H1 (cell line): Measurements from ENCODE around the gene PDGFD. TPM values are rescaled to one million over a fixed set of nuclear protein-coding genes. Genes with fewer than 3 reads are reported as not detected.

Experiments
- CTCF ChIA-PET: fragments of 300-600 bp; sonication (Branson Sonifier 250); formaldehyde crosslinking; loops from one replicate; lab custom pipeline; 2021; ENCODE audit not compliant: partially characterized antibody; lab: Charles Lee
- POLR2A ChIA-PET: fragments of 300-600 bp; sonication (Branson Sonifier 250); formaldehyde crosslinking; loops from one replicate; lab custom pipeline; 2021; ENCODE audit warnings: inconsistent platforms; ENCODE audit not compliant: partially characterized antibody; lab: Charles Lee
- DNase-seq, 2 experiments: peaks; one replicate each; pipeline versions ENCODE4 v3.0.0 to v3.0.0-alpha.2; 2010 to 2022; ENCODE audit warnings: low spot score in 2 of 2, low read depth in 1 of 2, mixed read lengths in 1 of 2
- FAIRE-seq: peaks from 2 replicates; lab custom pipeline; 2011; peaks lifted over from hg19 to GRCh38; lab: Jason Lieb, UNC
- H2AFZ ChIP-seq: 2 replicates; pipeline ENCODE4 v1.8.1; 2012; ENCODE audit warnings: low read length, inconsistent platforms
- H2AK5ac ChIP-seq: 2 replicates; pipeline ENCODE4 v1.6.1; 2013; ENCODE audit warnings: low read depth, low read length
- H2BK120ac ChIP-seq: replicated peaks from 2 replicates; pipeline ENCODE3; 2013; ENCODE audit warnings: low read depth, low read length, inconsistent platforms
- H2BK12ac ChIP-seq: 2 replicates; pipeline ENCODE4 v1.6.1; 2013; ENCODE audit warnings: low read depth, low read length
- H2BK15ac ChIP-seq: 2 replicates; pipeline ENCODE4 v1.6.1; 2013; ENCODE audit warnings: low read length
- H2BK20ac ChIP-seq: 2 replicates; pipeline ENCODE4 v1.6.1; 2013; ENCODE audit warnings: low read length
- H2BK5ac ChIP-seq: 2 replicates; pipeline ENCODE4 v1.6.1; 2013; ENCODE audit warnings: low read depth, low read length
- H3K14ac ChIP-seq: 2 replicates; pipeline ENCODE4 v1.6.1; 2013; ENCODE audit warnings: inconsistent platforms; ENCODE audit not compliant: insufficient read length
- H3K18ac ChIP-seq: 2 replicates; pipeline ENCODE4 v1.6.1; 2013; ENCODE audit warnings: low read length; ENCODE audit errors: extremely low read depth
- H3K23ac ChIP-seq: 2 replicates; pipeline ENCODE4 v1.6.1; 2013; ENCODE audit warnings: inconsistent platforms; ENCODE audit not compliant: insufficient read length
- H3K23me2 ChIP-seq: 2 replicates; pipeline ENCODE4 v1.6.1; 2013; ENCODE audit warnings: low read depth, low read length
- H3K27ac ChIP-seq: 2 replicates; pipeline ENCODE4 v1.6.1; 2011; ENCODE audit warnings: low read depth, low read length, inconsistent platforms
- H3K27me3 ChIP-seq, 4 experiments: replicated peaks in 1 of 4; 1 replicate in 1 of 4; 2 replicates in 3 of 4; pipeline versions ENCODE4 v1.6.1 to v1.8.1; 2011 to 2013; ENCODE audit warnings: low read length in 3 of 4, mild to moderate bottlenecking in 3 of 4, inconsistent platforms in 2 of 4, mixed read lengths in 2 of 4, moderate library complexity in 1 of 4; ENCODE audit not compliant: control insufficient read depth in 3 of 4, insufficient read depth in 3 of 4; ENCODE audit errors: extremely low read depth in 1 of 4
- H3K36me3 ChIP-seq, 4 experiments: 2 replicates each; pipeline versions ENCODE4 v1.6.1 to v1.8.1; 2011 to 2013; ENCODE audit warnings: mild to moderate bottlenecking in 4 of 4, low read length in 3 of 4, moderate library complexity in 2 of 4, control low read depth in 1 of 4, inconsistent platforms in 1 of 4; ENCODE audit not compliant: insufficient read depth in 4 of 4, control insufficient read depth in 2 of 4
- H3K4ac ChIP-seq: replicated peaks from 2 replicates; pipeline ENCODE3; 2013; ENCODE audit warnings: low read length, low read depth, mixed read lengths, inconsistent platforms; ENCODE audit not compliant: insufficient read length
- H3K4me1 ChIP-seq, 4 experiments: replicated peaks in 1 of 4; 1 replicate in 1 of 4; 2 replicates in 3 of 4; pipeline versions ENCODE4 v1.6.1 to v1.8.1; 2011 to 2013; ENCODE audit warnings: low read length in 3 of 4, inconsistent platforms in 2 of 4, mixed read lengths in 1 of 4; ENCODE audit not compliant: insufficient read depth in 4 of 4, control insufficient read depth in 3 of 4
- H3K4me2 ChIP-seq, 2 experiments: 2 replicates each; pipeline versions ENCODE4 v1.6.1 to v1.8.1; 2011 to 2013; ENCODE audit warnings: low read depth in 2 of 2, low read length in 2 of 2, control low read depth in 1 of 2, inconsistent platforms in 1 of 2, mild to moderate bottlenecking in 1 of 2; ENCODE audit not compliant: insufficient read depth in 1 of 2
- H3K4me3 ChIP-seq, 4 experiments: fragments of 200-600, 300-600 bp in 1 of 4; sonication (generic), shearing (Covaris generic), sonication (Bioruptor Twin) in 1 of 4; 2 replicates each; pipeline versions ENCODE4 v1.5.1 to v1.8.1; 2011 to 2016; ENCODE audit warnings: low read length in 4 of 4, low read depth in 3 of 4, control low read depth in 2 of 4, inconsistent platforms in 2 of 4, mild to moderate bottlenecking in 2 of 4, mixed read lengths in 1 of 4, moderate library complexity in 1 of 4; ENCODE audit not compliant: insufficient read depth in 2 of 4; ENCODE audit errors: extremely low read depth in 1 of 4
- H3K56ac ChIP-seq: replicated peaks from 2 replicates; pipeline ENCODE3; 2013; ENCODE audit warnings: low read depth, mild to moderate bottlenecking, mixed read lengths, low read length, inconsistent platforms; ENCODE audit not compliant: insufficient read length
- H3K79me1 ChIP-seq: 2 replicates; pipeline ENCODE4 v1.6.1; 2013; ENCODE audit warnings: low read depth, low read length, control low read depth
- H3K79me2 ChIP-seq, 2 experiments: 2 replicates each; pipeline versions ENCODE4 v1.6.1 to v1.8.1; 2012 to 2013; ENCODE audit warnings: low read length in 2 of 2, mild to moderate bottlenecking in 2 of 2, inconsistent platforms in 1 of 2; ENCODE audit not compliant: insufficient read depth in 2 of 2, control insufficient read depth in 1 of 2
- H3K9ac ChIP-seq, 4 experiments: replicated peaks in 1 of 4; 1 replicate in 1 of 4; 2 replicates in 3 of 4; pipeline versions ENCODE4 v1.6.1 to v1.8.1; 2011 to 2013; ENCODE audit warnings: low read depth in 3 of 4, low read length in 3 of 4, control low read depth in 2 of 4, mild to moderate bottlenecking in 2 of 4, moderate library complexity in 2 of 4, inconsistent platforms in 1 of 4; ENCODE audit errors: extremely low read depth in 1 of 4
- H3K9me3 ChIP-seq, 2 experiments: 2 replicates each; pipeline versions ENCODE4 v1.6.1 to v1.8.1; 2012 to 2013; ENCODE audit warnings: mild to moderate bottlenecking in 2 of 2, moderate library complexity in 2 of 2, control low read depth in 1 of 2, inconsistent platforms in 1 of 2, low read depth in 1 of 2, low read length in 1 of 2, mixed read lengths in 1 of 2; ENCODE audit not compliant: insufficient read depth in 2 of 2
- H4K20me1 ChIP-seq, 2 experiments: replicated peaks in 1 of 2; 2 replicates each; pipeline versions ENCODE3 to v1.8.1; 2011 to 2013; ENCODE audit warnings: inconsistent platforms in 2 of 2, low read length in 2 of 2, mild to moderate bottlenecking in 1 of 2; ENCODE audit not compliant: insufficient read depth in 2 of 2, control insufficient read depth in 1 of 2
- H4K5ac ChIP-seq: 2 replicates; pipeline ENCODE4 v1.6.1; 2013; ENCODE audit warnings: low read length, low read depth, mixed read lengths, inconsistent platforms; ENCODE audit not compliant: insufficient read length
- H4K8ac ChIP-seq: 2 replicates; pipeline ENCODE4 v1.8.0; 2013; ENCODE audit warnings: mild to moderate bottlenecking, moderate library complexity, low read length, inconsistent platforms; ENCODE audit not compliant: insufficient read depth; ENCODE audit errors: extremely low read depth
- H4K91ac ChIP-seq: replicated peaks from 2 replicates; pipeline ENCODE3; 2013; ENCODE audit warnings: low read length, mixed read lengths, inconsistent platforms; ENCODE audit not compliant: insufficient read length
- ATF3 ChIP-seq: IDR thresholded peaks from 2 replicates; pipeline ENCODE4 v1.6.1; 2011; ENCODE audit warnings: low read depth, mild to moderate bottlenecking, low read length; ENCODE audit not compliant: insufficient read depth
- BACH1 ChIP-seq: IDR thresholded peaks from 2 replicates; pipeline ENCODE4 v1.6.1; 2012; ENCODE audit warnings: low read length, improper control_type of control experiment
- BRCA1 ChIP-seq: IDR thresholded peaks from 2 replicates; pipeline ENCODE4 v1.6.1; 2012; ENCODE audit warnings: low read depth, low read length, improper control_type of control experiment
- CREB1 ChIP-seq: IDR thresholded peaks from 2 replicates; pipeline ENCODE4 v1.6.1; 2012; ENCODE audit warnings: inconsistent platforms
- CTCF ChIP-seq, 3 experiments: IDR thresholded peaks; 1 replicate in 2 of 3; 2 replicates in 1 of 3; pipeline versions ENCODE4 v1.5.1 to v1.6.1; 2011; ENCODE audit warnings: low read length in 3 of 3, mild to moderate bottlenecking in 3 of 3, inconsistent platforms in 2 of 3, low read depth in 1 of 3, moderate library complexity in 1 of 3; ENCODE audit not compliant: insufficient read depth in 1 of 3; ENCODE audit errors: control extremely low read depth in 1 of 3
- EZH2 ChIP-seq: fragments of 200-600 bp; sonication (generic); IDR thresholded peaks from 2 replicates; pipeline ENCODE4 v1.7.1; 2012; ENCODE audit warnings: low read depth, mild to moderate bottlenecking, moderate library complexity, low read length, inconsistent platforms; ENCODE audit not compliant: severe bottlenecking
- JUND ChIP-seq: IDR thresholded peaks from 2 replicates; pipeline ENCODE4 v1.6.1; 2011; ENCODE audit warnings: mild to moderate bottlenecking, improper control_type of control experiment, low read length
- MAFK ChIP-seq: IDR thresholded peaks from 2 replicates; pipeline ENCODE4 v1.6.1; 2012; ENCODE audit warnings: low read depth, mild to moderate bottlenecking, improper control_type of control experiment, low read length
- POU5F1 ChIP-seq: IDR thresholded peaks from 2 replicates; pipeline ENCODE4 v1.6.1; 2011; ENCODE audit warnings: low read depth, mild to moderate bottlenecking, low read length, moderate library complexity
- RNF2 ChIP-seq: fragments of 200-900, 300-1000 bp; sonication (generic); IDR thresholded peaks from 2 replicates; pipeline ENCODE4 v1.7.1; 2016; ENCODE audit warnings: borderline replicate concordance, low read depth, mild to moderate bottlenecking, antibody characterized with exemption, low read length; ENCODE audit not compliant: poor library complexity, severe bottlenecking; ENCODE audit errors: missing control alignments
- SP1 ChIP-seq: IDR thresholded peaks from 2 replicates; pipeline ENCODE4 v1.6.1; 2011; ENCODE audit warnings: low read depth, low read length
- TCF12 ChIP-seq: IDR thresholded peaks from 2 replicates; pipeline ENCODE4 v1.6.1; 2011; ENCODE audit warnings: low read depth, mild to moderate bottlenecking, low read length
- TEAD4 ChIP-seq: IDR thresholded peaks from 2 replicates; pipeline ENCODE4 v1.6.1; 2012; ENCODE audit warnings: low read depth, low read length, inconsistent platforms, mixed read lengths
- WGBS, 2 experiments: shearing (Covaris generic) in 1 of 2; methylation state at CpG; one replicate each; pipeline versions ENCODE4 v1.1.6 to v1.1.7; 2013 to 2015; ENCODE audit warnings: low lambda C conversion rate in 2 of 2, mixed read lengths in 2 of 2, inconsistent platforms in 1 of 2, low coverage in 1 of 2, missing lambda C conversion rate in 1 of 2; ENCODE audit not compliant: insufficient replicate concordance in 2 of 2, insufficient coverage in 1 of 2, insufficient read length in 1 of 2; ENCODE audit errors: extremely low coverage in 1 of 2, missing lambda C conversion rate in 1 of 2; 5-methylcytosine and 5-hydroxymethylcytosine counted together
- polyA plus RNA-seq, 7 experiments: library from polyadenylated mRNA; depleted of rRNA in 3 of 7; stranded (reverse) in 5 of 7; unstranded in 2 of 7; fragments of >200 nt in 5 of 7; fragments of 200-250 nt in 2 of 7; gene quantifications; 1 replicate in 5 of 7; 2 replicates in 1 of 7; 4 replicates in 1 of 7; pipeline versions ENCODE4 v1.2.1 to v1.2.3, GENCODE V29; 2011 to 2013; ENCODE audit warnings: missing spikeins in 2 of 7, mixed read lengths in 2 of 7
- total RNA-seq: library from RNA; stranded (reverse); fragmentation: NEBNext Ultra II Directional; extraction: Animal tissue kit (Norgen Biotek cat#: 25700); gene quantifications from 2 replicates; pipeline ENCODE4 v1.2.1, GENCODE V29; 2021

PDGFD gene
- total and polyA plus RNA-seq, 2 of the 8 experiments (the other 6 are each of a cell fraction or from before 2014, with no cell fraction given): 1.1 to 3.9 TPM

GRCh38 chr11:103904324-103904667 is 259.7 kb downstream of the PDGFD start:
- H3K18ac ChIP-seq: no peak overlapping the region
- no peak overlapping the region for H2BK120ac ChIP-seq
- CTCF ChIA-PET: no interaction called here
- H3K36me3 ChIP-seq: no peaks in the 10 kb centered on the region
- FAIRE-seq: no peak
- no peaks in the 10 kb centered on the region for H3K23me2 ChIP-seq
- no peaks in the 10 kb centered on the region for H3K79me1 ChIP-seq
- H3K4me3 ChIP-seq: no peak overlapping the region
- no peak overlapping the region for H3K56ac ChIP-seq
- H4K91ac ChIP-seq: no peak overlapping the region
- no peak overlapping the region for H2BK12ac ChIP-seq
- H3K23ac ChIP-seq: no peak overlapping the region
- no peak overlapping the region for H3K9ac ChIP-seq
- no peaks in the 10 kb centered on the region for H3K27me3 ChIP-seq
- no peak overlapping the region for H2AK5ac ChIP-seq
- H2BK20ac ChIP-seq: no peak overlapping the region
- H3K4me2 ChIP-seq: no peak overlapping the region
- DNase-seq: no peak
- no peaks in the 10 kb centered on the region for H4K20me1 ChIP-seq
- no peak overlapping the region for H2BK5ac ChIP-seq
- no peak overlapping the region for H2AFZ ChIP-seq
- H3K27ac ChIP-seq: no peak overlapping the region
- 60% methylated on average over 3 of the region's 3 CpGs; no CpG with 5 or more reads in 1 of the 2 experiments for WGBS, 2 experiments
- POLR2A ChIA-PET: no interaction called here
- H3K14ac ChIP-seq: no peak overlapping the region
- no peak overlapping the region for H2BK15ac ChIP-seq
- no peaks in the 10 kb centered on the region for H3K4me1 ChIP-seq
- H4K5ac ChIP-seq: no peak overlapping the region
- H3K9me3 ChIP-seq: no peaks in the 10 kb centered on the region
- no peak overlapping the region for H4K8ac ChIP-seq
- no peaks in the 10 kb centered on the region for H3K79me2 ChIP-seq
- no peak overlapping the region for H3K4ac ChIP-seq
- TF ChIP-seq RNF2: no peak
- no peak for TF ChIP-seq EZH2
- no peak for TF ChIP-seq JUND
- TF ChIP-seq SP1: no peak
- TF ChIP-seq BRCA1: no peak
- TF ChIP-seq TCF12: no peak
- no peak for TF ChIP-seq BACH1
- TF ChIP-seq ATF3: no peak
- TF ChIP-seq CTCF (IDR thresholded peaks at IDR 0.05; ENCODE audit: control extremely low read depth in 1 of 3, insufficient read depth in 1 of 3, low read depth in 1 of 3, low read length in 3 of 3): no peak
- TF ChIP-seq MAFK: no peak
- TF ChIP-seq TEAD4: no peak
- TF ChIP-seq CREB1: no peak
- no peak for TF ChIP-seq POU5F1
